GM19438 (cell line): ENCODE data around the gene CFAP68.
"Not testable (repeated sequence)": the region's sequence is repeated elsewhere in the genome, so short reads cannot be mapped to it uniquely, and the experiment has no call there.

Experiments
- ATAC-seq: cut with Tn5 transposase; IDR thresholded peaks from one replicate; pipeline ENCODE4 v1.9.1; 2021; ENCODE audit warnings: low read depth; ENCODE audit not compliant: unreplicated experiment

CFAP68 gene

DNA sequence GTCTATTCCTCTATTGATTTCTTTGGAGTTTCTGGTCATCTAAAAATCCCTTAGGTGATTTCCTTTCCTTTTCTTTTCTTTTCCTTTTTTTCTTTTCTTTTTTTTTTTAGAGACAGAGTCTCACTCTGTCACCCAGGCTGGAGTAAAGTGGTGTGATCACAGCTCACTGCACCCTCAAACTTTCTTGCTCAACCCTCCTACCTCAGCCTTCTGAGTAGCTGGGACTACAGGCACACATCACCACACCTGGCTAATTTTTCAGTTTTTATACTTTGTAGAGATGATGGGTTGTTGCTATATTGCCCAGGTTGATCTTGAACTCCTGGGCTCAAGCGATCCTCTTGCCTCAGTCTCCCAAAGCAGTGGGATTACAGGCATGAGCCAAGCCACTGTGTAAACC is 37.4 kb downstream of the CFAP68 start:
- no peak for ATAC-seq

DNA sequence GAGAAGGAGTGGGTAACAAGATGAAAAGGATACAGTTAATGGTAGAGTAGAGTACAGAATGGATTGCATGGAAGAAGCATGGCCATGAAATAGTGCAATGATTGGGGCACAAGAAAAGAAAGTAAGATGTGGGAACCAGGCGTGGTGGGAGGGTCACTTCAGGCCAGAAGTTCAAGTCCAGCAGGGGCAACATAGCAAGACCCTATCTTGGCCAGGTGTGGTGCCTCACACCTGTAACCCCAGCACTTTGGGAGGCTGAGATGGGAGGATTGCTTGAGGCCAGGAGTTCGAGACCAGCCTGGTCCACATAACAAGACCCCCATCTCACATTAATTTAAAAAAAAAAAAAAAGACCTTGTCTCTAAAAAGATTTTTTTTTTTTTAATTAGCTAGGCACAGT is 38.0 kb downstream of the CFAP68 start:
- ATAC-seq, result no peak

DNA sequence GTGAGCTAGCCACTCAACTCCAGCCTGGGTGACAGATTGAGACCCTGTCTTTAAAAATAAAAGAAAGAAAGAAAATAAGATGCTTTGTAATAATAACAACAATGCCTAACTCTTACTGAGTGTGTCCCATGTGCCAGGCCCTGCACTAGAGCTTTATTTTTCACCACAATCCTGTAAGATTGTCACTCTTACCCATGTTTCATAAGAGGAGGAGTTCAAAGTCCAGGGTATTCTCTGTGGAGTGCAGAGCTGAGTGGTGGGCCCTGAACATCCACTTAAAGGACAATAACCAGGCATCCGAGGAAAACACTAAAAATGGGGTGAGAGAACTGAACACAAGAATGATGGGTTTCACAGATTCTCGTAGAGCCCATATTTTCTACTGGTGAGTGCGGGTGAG is 38.4 kb downstream of the CFAP68 start:
- no peak for ATAC-seq

DNA sequence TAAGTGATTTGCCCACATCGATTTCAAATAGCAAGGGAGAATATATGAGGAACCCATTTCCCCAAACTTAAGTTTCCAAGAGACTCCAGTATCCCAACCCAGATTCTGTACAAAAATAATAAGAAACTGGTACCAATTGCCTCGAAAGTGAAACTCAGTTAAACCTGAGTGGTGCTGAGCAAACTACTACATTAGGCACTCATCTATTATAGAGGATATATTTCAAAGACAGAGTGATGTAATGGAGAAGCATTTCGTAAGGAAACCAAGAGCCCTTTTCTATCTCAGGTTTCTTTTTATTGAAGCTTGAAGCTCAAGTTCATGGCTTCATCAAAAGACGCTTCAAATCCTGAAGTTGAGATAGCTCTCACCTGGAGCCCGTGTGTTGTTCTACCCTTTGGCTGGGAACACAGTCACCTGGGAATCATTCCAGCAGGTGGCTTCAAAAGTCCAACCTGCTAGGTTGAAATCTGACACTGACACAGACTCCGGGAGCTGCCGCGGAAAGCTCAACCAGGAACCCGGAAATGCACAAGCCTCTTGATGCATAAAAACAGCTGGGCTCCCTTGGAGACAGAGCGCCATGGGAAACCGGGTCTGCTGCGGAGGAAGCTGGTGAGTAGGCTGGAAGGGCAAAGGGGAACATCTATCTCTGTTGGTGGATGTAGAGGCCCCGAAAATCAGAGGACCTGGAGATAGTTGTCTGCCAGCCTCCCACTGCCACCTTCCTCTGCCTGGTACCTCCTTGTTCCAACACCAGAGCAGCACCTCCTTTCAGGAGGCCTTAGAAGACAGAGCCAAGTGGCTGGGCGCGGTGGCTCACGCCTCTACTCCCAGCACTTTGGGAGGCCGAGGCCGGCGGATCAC is 39.3 kb downstream of the CFAP68 start, which contains the start of gene C11orf52:
C11orf52 (plus strand) TSS at position 524 of the 867 bp plus-strand sequence; CDS start at position 584, 60 bp downstream.
- ATAC-seq, result no peak

DNA sequence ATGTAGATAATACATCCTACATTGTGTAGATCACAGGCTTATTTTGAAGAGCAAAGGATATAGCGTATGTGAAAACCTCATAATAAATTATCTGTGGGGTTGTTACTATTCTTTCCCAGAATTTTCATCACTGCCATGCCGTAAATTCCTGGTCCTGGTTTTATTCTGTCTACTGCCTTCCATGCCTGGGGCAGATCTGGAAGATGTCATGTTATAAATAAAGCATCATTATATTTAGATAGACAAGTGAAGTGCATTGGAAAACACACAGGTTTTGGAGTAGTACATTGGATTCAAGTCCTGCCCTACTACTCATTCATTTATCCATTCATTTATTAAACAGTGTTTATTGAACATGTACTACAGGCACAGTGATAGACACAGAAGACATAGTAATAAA is 41.6 kb downstream of the CFAP68 start:
- no peak for ATAC-seq

DNA sequence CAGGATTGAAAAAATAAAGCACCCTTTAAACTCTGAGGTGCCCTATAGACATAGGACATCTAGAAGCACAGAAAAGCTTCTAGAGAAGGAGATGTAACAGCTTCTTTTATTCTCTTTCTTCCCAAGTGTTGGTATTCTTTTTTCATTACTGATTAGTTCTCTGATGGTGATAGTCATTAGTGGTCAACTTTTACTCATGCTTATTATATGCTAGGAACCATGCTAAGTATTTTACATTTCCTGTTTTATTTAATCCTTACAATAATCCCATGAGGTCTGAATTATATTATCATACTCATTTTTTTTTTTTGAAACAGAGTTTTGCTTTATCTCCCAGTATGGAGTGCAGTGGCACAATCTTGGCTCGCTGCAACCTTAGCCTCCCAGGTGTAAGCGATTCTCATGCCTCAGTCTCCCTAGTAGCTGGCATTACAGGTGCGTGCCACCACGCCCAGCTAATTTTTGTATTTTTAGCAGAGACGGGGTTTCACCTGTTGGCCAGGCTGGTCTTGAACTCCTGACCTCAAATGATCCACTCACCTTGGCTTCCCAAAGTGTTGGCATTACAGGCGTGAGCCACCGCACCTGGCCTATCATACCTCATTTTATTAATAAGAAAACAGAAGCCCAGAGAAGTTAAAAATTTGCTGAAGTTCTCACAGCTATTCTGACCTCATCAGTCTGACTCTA is 42.3 kb downstream of the CFAP68 start:
- ATAC-seq, result no peak

DNA sequence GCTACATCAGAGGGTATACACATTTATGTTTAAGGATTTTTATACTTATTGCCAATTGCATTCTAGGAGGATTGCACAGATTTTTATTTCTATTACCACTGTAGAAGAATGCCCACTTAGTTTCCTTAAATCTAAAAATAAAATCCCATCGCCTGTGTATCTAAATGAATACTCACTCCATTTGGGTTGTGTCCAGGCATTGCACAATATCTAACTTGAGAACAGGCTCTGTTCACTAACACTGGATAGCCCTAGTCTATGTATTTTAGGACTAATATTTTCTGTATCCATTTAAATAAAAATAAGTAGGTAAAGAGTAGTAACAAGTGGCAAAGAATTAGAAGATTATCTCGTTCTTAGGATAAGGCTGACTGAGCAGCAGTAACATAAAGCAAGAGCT is 43.5 kb downstream of the CFAP68 start:
- ATAC-seq, result no peak

DNA sequence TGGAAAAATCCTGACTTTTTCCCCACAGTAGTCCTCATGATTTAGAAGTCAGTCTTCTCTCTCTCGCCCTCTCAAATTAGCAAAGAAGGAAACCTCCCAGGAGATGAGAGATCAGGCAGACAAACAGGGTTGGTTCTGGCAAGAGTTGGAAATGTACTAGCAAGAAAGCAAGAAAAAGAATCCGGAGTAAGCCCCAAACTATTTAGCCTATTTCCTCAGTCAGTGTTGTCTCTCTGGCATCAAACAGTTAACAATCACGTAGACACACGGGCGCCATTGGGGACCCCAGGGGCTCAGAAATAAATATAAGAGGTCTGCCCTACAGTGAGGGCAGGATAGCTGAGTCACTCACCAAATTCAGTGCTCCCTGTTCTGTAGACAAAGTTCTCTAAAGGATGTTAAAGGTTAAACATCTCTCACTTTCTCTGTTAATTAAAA is 44.0 kb downstream of the CFAP68 start:
- no peak for ATAC-seq

DNA sequence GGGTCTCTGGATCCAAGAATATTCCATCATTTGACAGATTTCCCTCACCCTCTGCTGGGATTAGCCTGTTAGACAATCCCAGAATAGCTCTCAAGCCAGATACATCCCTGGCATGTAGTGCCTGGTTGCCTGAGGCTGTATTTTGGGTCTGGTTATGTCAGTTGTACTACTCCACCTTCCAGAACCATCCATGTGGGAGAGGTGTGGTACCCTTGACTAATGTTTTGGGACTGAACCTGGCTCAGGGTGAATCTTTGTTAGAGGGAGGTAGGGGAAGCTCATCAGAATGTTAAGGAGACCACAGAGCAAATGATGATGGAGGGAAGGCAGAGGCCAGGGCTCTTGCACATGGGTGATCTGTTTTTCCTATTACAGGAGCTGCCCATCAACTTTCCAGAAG is 44.6 kb downstream of the CFAP68 start:
- ATAC-seq, result no peak

DNA sequence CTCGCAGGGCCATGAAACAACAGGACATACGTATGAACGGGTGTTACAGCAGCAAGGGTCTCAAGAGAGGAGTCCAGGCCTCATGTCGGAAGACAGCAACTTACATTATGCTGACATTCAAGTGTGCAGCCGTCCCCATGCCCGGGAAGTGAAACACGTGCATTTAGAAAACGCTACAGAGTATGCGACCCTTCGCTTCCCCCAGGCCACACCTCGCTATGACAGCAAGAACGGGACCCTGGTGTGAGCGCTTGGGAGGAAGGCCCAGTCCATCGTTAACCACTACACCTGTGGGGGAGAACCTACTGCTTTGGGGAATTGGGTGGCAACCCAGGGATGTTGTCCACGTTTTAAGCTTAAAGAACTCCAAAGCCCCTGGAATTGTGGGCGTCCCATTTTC is 46.6 kb downstream of the CFAP68 start:
- ATAC-seq, result no peak

DNA sequence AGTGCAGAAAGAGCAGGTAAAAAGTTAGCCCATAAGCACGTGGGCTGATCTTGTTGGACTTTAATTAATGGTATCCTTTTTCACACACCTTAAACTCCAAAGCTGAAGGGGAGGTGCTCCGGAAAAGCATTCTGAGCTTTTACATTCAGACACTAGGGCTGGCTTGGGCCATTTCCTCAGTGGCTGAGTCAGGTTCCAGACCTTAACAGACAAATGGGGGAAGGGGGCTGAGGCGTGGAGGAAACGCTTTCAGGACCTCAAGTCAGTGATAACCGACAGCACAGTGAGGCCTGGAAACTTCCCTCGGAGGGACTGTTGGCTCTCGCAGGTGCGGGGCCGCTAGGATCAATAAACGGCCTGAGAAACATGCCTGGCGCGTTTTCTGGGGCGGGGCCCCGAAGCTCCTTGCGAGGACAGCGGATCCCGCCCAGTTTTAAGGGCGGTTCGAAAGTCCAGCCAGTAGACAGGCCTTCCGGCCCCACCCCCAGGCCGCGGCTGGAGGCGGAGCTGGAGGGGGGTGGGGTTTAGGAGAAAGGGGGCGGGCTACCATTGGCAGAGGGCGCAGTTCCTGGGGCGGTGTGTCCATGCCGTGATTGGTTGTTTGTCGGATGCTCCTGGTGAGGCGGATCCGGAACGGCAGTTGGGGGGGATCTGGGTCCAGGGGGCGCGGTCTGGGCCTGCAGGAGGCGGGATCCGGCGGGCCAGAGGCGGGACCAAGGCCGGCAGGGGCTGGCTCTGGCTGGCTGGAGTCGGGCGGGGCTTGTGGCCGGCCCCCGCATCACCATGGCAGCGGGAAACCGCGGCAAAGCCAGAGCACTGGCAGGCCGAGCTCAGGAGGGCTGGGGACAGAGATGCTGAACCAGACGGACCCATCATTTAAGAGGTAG is 47.4 kb downstream of the CFAP68 start:
- peak; percentile 90 for ATAC-seq

DNA sequence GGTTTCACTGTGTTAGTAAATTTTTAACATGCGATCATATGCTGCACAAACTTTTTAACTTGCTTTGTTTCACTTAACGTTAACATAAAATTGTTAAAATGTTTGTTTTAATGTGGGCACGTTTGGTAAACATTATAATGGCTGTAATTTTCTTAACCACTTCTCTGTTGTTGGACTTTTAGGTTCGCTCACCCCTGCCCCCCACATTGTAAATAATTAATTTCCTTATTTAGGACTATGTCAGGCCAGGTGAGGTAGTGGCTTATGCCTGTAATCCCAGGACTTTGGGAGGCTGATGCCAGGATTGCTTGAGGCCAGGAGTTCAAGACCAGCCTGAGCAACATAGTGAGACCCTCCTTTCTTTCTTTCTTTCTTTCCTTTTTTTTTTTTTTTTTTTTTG is 51.1 kb downstream of the CFAP68 start:
- ATAC-seq, result no peak

DNA sequence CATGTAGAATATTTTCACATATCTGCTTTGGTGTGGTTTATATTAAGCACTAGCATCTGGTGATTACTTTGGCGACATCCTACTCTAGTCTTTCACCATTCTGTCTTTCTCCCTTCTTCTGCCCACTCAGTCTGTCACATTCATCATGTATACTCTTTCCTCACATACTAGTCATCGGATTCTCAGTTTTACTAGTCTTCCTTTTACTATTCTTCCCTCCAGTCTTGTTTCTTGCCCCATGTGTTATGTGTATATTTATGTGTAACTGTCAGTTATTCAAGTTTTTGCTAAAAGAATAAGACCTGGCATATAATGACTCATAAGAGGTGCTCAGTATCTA is 53.2 kb downstream of the CFAP68 start:
- ATAC-seq, result no peak

DNA sequence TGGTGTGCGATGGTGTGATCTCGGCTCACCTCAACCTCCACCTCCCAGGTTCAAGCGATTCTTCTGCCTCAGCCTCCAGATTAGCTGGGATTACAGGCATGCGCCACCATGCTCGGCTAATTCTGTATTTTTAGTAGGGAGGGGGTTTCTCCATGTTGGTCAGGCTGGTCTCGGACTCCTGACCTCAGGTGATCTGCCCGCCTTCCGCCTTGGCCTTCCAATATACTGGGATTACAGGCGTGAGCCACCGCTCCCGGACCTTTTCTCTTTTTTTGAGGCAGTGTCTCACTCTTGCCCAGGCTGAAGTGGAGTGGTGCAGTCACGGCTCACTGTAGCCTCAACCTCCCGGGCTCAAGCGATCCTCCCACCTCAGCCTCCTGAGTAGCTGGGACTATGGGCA is 53.8 kb downstream of the CFAP68 start:
- not testable (repeated sequence) for ATAC-seq

DNA sequence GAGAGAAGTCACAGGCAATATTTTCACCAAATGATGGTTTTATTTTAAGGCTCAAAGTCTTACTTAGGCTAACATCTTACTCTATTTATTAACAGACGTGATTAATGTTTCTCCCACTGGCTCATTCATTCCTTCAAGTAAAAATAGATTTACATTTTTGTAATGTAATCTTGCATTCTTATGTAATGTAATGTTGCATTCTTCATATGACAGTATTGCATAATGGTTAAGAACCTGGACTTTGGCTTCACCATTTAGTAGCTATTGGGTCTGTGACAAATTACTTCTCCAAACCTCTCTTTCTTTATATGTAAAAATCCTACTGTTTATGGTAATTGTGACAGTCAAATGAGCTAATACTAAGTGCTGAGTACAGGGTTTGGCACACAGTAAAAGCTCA is 54.5 kb downstream of the CFAP68 start:
- ATAC-seq, result no peak

DNA sequence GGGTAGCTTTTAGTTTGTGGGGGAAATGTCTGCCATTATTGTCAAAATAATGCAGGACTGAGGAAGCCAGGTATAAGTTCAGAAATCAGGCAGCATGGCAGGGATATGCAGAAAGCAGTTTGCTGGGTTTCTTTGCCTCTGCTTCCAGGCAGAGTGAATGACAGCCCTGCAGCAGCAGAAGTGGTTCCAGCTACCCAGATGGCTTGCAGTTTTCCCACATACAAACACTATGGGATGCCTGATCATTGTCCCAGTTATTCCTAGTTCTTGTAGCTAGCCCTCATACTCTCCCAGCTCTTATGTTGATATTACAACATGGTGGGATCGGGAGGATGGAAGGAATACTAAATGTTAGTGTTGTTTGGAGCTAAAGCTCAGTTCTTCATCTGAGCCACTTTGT is 55.0 kb downstream of the CFAP68 start:
- no peak for ATAC-seq
